WTC11 (cell line): ENCODE results near the gene SLC41A1. TPM values are rescaled to one million over a fixed set of nuclear protein-coding genes. Genes with fewer than 3 reads are reported as not detected.

ENCODE experiments used
- ATAC-seq: fragments of 200-7000 bp; cut with Tn5 transposase; 2 replicates; pipeline ENCODE4 v1.10.0; 2021; ENCODE audit warnings: mild to moderate bottlenecking, moderate library complexity
- CTCF ChIA-PET: fragments of 300-600 bp; sonication (Branson Sonifier 250); formaldehyde crosslinking; loops from one replicate; lab custom pipeline; 2021; ENCODE audit warnings: antibody characterized with exemption; lab: Charles Lee
- POLR2A ChIA-PET: fragments of 350-600 bp; sonication (Branson Sonifier 250); formaldehyde crosslinking; loops from one replicate; lab custom pipeline; 2021; ENCODE audit warnings: antibody characterized with exemption; lab: Charles Lee
- DNase-seq: peaks from one replicate; pipeline ENCODE4 v3.0.0; 2021; ENCODE audit warnings: low spot score
- H3K27ac Mint-ChIP-seq: 2 replicates; pipeline ENCODE4 v1.8.0; 2021; ENCODE audit warnings: mixed read lengths
- H3K27me3 Mint-ChIP-seq: 2 replicates; pipeline ENCODE4 v1.8.0; 2021; ENCODE audit warnings: low read depth, mild to moderate bottlenecking, moderate library complexity, mixed read lengths
- H3K36me3 Mint-ChIP-seq: 2 replicates; pipeline ENCODE4 v1.8.0; 2021; ENCODE audit warnings: mixed read lengths
- H3K4me1 Mint-ChIP-seq: 2 replicates; pipeline ENCODE4 v1.8.0; 2022; ENCODE audit warnings: mixed read lengths
- H3K4me3 Mint-ChIP-seq: 2 replicates; pipeline ENCODE4 v1.8.0; 2021; ENCODE audit warnings: mild to moderate bottlenecking, moderate library complexity, mixed read lengths
- H3K9me3 Mint-ChIP-seq: 2 replicates; pipeline ENCODE4 v1.8.0; 2021; ENCODE audit warnings: mixed read lengths
- CREB1 ChIP-seq: sonication (generic); formaldehyde crosslinking; IDR thresholded peaks from 2 replicates; pipeline ENCODE4 v1.8.0; 2023; ENCODE audit warnings: mild to moderate bottlenecking, missing genetic modification reagents
- GTF2I ChIP-seq: fragments of 250-450 bp; sonication (Bioruptor Pico); conservative IDR thresholded peaks from 2 replicates; pipeline ENCODE4 v1.4.0; 2021; ENCODE audit warnings: mild to moderate bottlenecking
- NFATC4 ChIP-seq: fragments of 250-450 bp; sonication (Bioruptor Pico); IDR thresholded peaks from 2 replicates; pipeline ENCODE4 v1.9.0; 2021; ENCODE audit warnings: mild to moderate bottlenecking
- NFE2L1 ChIP-seq: sonication (generic); formaldehyde crosslinking; IDR thresholded peaks from 2 replicates; pipeline ENCODE4 v1.8.1; 2023; ENCODE audit warnings: missing genetic modification reagents
- NFYB ChIP-seq: sonication (generic); formaldehyde crosslinking; conservative IDR thresholded peaks from 2 replicates; pipeline ENCODE4 v1.8.0; 2022; ENCODE audit warnings: low read depth, missing genetic modification reagents
- NR1H2 ChIP-seq: sonication (generic); formaldehyde crosslinking; IDR thresholded peaks from 2 replicates; pipeline ENCODE4 v1.9.0; 2021; ENCODE audit warnings: mild to moderate bottlenecking, moderate library complexity, missing genetic modification reagents
- NR3C1 ChIP-seq: sonication (generic); formaldehyde crosslinking; conservative IDR thresholded peaks from 2 replicates; pipeline ENCODE4 v1.8.1; 2023; ENCODE audit warnings: low read depth, mild to moderate bottlenecking, missing genetic modification reagents
- OVOL2 ChIP-seq: fragments of 250-450 bp; sonication (Bioruptor Pico); IDR thresholded peaks from 2 replicates; pipeline ENCODE4 v1.9.0; 2021; ENCODE audit warnings: mild to moderate bottlenecking, borderline replicate concordance
- PRRX2 ChIP-seq: fragments of 250-450 bp; sonication (Bioruptor Pico); IDR thresholded peaks from 2 replicates; pipeline ENCODE4 v1.8.0; 2021; ENCODE audit warnings: mild to moderate bottlenecking
- RORB ChIP-seq: fragments of 250-450 bp; sonication (Bioruptor Pico); IDR thresholded peaks from 2 replicates; pipeline ENCODE4 v1.9.0; 2021; ENCODE audit warnings: mild to moderate bottlenecking
- total RNA-seq: library from RNA; stranded (reverse); gene quantifications from 3 replicates; pipeline ENCODE4 v1.2.3, GENCODE V29; 2021
- TF ChIP-seq, protein P1 (sequence below): sonication (generic); formaldehyde crosslinking; IDR thresholded peaks from 2 replicates; pipeline ENCODE4 v1.8.0; 2023; ENCODE audit warnings: missing genetic modification reagents
- TF ChIP-seq, protein P2 (sequence below): sonication (generic); formaldehyde crosslinking; IDR thresholded peaks from 2 replicates; pipeline ENCODE4 v1.8.1; 2022; ENCODE audit warnings: low read depth, mild to moderate bottlenecking, moderate library complexity, missing genetic modification reagents, borderline replicate concordance
- TF ChIP-seq, protein P3 (sequence below): sonication (generic); formaldehyde crosslinking; IDR thresholded peaks from 2 replicates; pipeline ENCODE4 v1.8.1; 2022; ENCODE audit warnings: missing genetic modification reagents, borderline replicate concordance
- TF ChIP-seq, protein P4 (sequence below): fragments of 250-450 bp; sonication (Bioruptor Pico); IDR thresholded peaks from 2 replicates; pipeline ENCODE4 v1.9.0; 2021; ENCODE audit warnings: mild to moderate bottlenecking
- TF ChIP-seq, protein P5 (sequence below): sonication (generic); formaldehyde crosslinking; IDR thresholded peaks from 2 replicates; pipeline ENCODE4 v1.8.0; 2022; ENCODE audit warnings: mild to moderate bottlenecking, missing genetic modification reagents
- TF ChIP-seq, protein P6 (sequence below): sonication (generic); formaldehyde crosslinking; IDR thresholded peaks from 2 replicates; pipeline ENCODE4 v1.8.1; 2023; ENCODE audit warnings: mild to moderate bottlenecking, moderate library complexity, missing genetic modification reagents
- TF ChIP-seq, protein P7 (sequence below): sonication (generic); formaldehyde crosslinking; IDR thresholded peaks from 2 replicates; pipeline ENCODE4 v1.8.1; 2023; ENCODE audit warnings: mild to moderate bottlenecking, missing genetic modification reagents, borderline replicate concordance
- TF ChIP-seq, protein P8 (sequence below): sonication (generic); formaldehyde crosslinking; IDR thresholded peaks from 2 replicates; pipeline ENCODE4 v1.8.1; 2022; ENCODE audit warnings: mild to moderate bottlenecking, moderate library complexity, missing genetic modification reagents

Gene SLC41A1
- total RNA-seq, 1 experiment from 2014 or later: 32.8 TPM

DNA sequence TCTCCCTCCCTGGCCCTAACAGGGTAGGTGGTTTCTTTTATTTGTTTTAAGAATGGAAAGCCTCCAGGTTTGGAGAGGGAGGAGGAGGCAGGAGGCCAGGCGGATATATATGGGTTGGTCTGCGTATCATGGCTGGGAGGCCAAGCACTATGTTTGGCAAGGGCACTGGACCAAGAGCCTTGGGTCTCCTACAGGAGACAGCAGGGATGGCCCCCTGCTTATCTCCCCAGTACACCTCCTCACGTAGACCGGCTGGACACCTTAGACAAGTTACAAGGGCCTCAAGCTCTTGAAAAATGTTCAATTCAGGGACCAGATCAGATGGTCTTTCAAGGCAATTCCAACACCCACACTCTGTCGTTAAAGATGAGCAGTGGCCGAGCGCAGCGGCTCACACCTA, 10.9 kb downstream of the SLC41A1 start:
- ATAC-seq: no peak
- H3K9me3 Mint-ChIP-seq: no peaks in the 10 kb centered on the region
- H3K27ac Mint-ChIP-seq: no peak overlapping the region
- H3K36me3 Mint-ChIP-seq: peaks cover 28% of the 10 kb centered on the region
- no peaks in the 10 kb centered on the region for H3K4me1 Mint-ChIP-seq
- ChIA-PET POLR2A (no interaction called here), CTCF (no interaction called here)
- no peak overlapping the region for H3K4me3 Mint-ChIP-seq
- no peak for DNase-seq
- H3K27me3 Mint-ChIP-seq: no peaks in the 10 kb centered on the region
- no peak for TF ChIP-seq GTF2I (CRISPR knock-in tag)
- TF ChIP-seq CREB1: no peak
- TF ChIP-seq, protein P1, sequence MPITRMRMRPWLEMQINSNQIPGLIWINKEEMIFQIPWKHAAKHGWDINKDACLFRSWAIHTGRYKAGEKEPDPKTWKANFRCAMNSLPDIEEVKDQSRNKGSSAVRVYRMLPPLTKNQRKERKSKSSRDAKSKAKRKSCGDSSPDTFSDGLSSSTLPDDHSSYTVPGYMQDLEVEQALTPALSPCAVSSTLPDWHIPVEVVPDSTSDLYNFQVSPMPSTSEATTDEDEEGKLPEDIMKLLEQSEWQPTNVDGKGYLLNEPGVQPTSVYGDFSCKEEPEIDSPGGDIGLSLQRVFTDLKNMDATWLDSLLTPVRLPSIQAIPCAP (CRISPR knock-in tag): no peak
- TF ChIP-seq, protein P2, sequence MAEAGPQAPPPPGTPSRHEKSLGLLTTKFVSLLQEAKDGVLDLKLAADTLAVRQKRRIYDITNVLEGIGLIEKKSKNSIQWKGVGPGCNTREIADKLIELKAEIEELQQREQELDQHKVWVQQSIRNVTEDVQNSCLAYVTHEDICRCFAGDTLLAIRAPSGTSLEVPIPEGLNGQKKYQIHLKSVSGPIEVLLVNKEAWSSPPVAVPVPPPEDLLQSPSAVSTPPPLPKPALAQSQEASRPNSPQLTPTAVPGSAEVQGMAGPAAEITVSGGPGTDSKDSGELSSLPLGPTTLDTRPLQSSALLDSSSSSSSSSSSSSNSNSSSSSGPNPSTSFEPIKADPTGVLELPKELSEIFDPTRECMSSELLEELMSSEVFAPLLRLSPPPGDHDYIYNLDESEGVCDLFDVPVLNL: no peak
- TF ChIP-seq, protein P3, sequence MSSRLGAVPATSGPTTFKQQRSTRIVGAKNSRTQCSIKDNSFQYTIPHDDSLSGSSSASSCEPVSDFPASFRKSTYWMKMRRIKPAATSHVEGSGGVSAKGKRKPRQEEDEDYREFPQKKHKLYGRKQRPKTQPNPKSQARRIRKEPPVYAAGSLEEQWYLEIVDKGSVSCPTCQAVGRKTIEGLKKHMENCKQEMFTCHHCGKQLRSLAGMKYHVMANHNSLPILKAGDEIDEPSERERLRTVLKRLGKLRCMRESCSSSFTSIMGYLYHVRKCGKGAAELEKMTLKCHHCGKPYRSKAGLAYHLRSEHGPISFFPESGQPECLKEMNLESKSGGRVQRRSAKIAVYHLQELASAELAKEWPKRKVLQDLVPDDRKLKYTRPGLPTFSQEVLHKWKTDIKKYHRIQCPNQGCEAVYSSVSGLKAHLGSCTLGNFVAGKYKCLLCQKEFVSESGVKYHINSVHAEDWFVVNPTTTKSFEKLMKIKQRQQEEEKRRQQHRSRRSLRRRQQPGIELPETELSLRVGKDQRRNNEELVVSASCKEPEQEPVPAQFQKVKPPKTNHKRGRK (CRISPR knock-in tag): no peak
- TF ChIP-seq, protein P4, sequence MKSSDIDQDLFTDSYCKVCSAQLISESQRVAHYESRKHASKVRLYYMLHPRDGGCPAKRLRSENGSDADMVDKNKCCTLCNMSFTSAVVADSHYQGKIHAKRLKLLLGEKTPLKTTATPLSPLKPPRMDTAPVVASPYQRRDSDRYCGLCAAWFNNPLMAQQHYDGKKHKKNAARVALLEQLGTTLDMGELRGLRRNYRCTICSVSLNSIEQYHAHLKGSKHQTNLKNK: no peak
- TF ChIP-seq, protein P5, sequence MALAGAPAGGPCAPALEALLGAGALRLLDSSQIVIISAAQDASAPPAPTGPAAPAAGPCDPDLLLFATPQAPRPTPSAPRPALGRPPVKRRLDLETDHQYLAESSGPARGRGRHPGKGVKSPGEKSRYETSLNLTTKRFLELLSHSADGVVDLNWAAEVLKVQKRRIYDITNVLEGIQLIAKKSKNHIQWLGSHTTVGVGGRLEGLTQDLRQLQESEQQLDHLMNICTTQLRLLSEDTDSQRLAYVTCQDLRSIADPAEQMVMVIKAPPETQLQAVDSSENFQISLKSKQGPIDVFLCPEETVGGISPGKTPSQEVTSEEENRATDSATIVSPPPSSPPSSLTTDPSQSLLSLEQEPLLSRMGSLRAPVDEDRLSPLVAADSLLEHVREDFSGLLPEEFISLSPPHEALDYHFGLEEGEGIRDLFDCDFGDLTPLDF (CRISPR knock-in tag): no peak
- no peak for TF ChIP-seq NR1H2 (CRISPR knock-in tag)
- TF ChIP-seq, protein P6, sequence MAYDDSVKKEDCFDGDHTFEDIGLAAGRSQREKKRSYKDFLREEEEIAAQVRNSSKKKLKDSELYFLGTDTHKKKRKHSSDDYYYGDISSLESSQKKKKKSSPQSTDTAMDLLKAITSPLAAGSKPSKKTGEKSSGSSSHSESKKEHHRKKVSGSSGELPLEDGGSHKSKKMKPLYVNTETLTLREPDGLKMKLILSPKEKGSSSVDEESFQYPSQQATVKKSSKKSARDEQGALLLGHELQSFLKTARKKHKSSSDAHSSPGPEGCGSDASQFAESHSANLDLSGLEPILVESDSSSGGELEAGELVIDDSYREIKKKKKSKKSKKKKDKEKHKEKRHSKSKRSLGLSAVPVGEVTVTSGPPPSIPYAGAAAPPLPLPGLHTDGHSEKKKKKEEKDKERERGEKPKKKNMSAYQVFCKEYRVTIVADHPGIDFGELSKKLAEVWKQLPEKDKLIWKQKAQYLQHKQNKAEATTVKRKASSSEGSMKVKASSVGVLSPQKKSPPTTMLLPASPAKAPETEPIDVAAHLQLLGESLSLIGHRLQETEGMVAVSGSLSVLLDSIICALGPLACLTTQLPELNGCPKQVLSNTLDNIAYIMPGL (CRISPR knock-in tag): no peak
- no peak for TF ChIP-seq NFYB (CRISPR knock-in tag)
- TF ChIP-seq, protein P7, sequence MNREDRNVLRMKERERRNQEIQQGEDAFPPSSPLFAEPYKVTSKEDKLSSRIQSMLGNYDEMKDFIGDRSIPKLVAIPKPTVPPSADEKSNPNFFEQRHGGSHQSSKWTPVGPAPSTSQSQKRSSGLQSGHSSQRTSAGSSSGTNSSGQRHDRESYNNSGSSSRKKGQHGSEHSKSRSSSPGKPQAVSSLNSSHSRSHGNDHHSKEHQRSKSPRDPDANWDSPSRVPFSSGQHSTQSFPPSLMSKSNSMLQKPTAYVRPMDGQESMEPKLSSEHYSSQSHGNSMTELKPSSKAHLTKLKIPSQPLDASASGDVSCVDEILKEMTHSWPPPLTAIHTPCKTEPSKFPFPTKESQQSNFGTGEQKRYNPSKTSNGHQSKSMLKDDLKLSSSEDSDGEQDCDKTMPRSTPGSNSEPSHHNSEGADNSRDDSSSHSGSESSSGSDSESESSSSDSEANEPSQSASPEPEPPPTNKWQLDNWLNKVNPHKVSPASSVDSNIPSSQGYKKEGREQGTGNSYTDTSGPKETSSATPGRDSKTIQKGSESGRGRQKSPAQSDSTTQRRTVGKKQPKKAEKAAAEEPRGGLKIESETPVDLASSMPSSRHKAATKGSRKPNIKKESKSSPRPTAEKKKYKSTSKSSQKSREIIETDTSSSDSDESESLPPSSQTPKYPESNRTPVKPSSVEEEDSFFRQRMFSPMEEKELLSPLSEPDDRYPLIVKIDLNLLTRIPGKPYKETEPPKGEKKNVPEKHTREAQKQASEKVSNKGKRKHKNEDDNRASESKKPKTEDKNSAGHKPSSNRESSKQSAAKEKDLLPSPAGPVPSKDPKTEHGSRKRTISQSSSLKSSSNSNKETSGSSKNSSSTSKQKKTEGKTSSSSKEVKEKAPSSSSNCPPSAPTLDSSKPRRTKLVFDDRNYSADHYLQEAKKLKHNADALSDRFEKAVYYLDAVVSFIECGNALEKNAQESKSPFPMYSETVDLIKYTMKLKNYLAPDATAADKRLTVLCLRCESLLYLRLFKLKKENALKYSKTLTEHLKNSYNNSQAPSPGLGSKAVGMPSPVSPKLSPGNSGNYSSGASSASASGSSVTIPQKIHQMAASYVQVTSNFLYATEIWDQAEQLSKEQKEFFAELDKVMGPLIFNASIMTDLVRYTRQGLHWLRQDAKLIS (CRISPR knock-in tag): no peak
- no peak for TF ChIP-seq OVOL2
- TF ChIP-seq RORB (CRISPR knock-in tag): no peak
- TF ChIP-seq, protein P8, sequence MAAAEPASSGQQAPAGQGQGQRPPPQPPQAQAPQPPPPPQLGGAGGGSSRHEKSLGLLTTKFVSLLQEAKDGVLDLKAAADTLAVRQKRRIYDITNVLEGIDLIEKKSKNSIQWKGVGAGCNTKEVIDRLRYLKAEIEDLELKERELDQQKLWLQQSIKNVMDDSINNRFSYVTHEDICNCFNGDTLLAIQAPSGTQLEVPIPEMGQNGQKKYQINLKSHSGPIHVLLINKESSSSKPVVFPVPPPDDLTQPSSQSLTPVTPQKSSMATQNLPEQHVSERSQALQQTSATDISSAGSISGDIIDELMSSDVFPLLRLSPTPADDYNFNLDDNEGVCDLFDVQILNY (CRISPR knock-in tag): no peak
- TF ChIP-seq NR3C1 (CRISPR knock-in tag): no peak
- TF ChIP-seq NFATC4: no peak
- no peak for TF ChIP-seq PRRX2 (CRISPR knock-in tag)
- TF ChIP-seq NFE2L1 (CRISPR knock-in tag): no peak
- TF ChIP-seq, all 79 proteins: peak for 0
